Astrocyte of the spinal cord (primary cell): Measurements from ENCODE around the gene XG.
"Not testable (repeated sequence)": the region's sequence is repeated elsewhere in the genome, so short reads cannot be mapped to it uniquely, and the experiment has no call there.

Experiments used
- DNase-seq: peaks from one replicate; pipeline ENCODE4 v3.0.0; 2011; ENCODE audit warnings: low read depth, low spot score
- H3K4me3 ChIP-seq: 2 replicates; pipeline ENCODE4 v1.5.1; 2011; ENCODE audit warnings: low read depth, mild to moderate bottlenecking, low read length, moderate library complexity
- CTCF ChIP-seq: IDR thresholded peaks from 2 replicates; pipeline ENCODE4 v1.5.1; 2012; ENCODE audit warnings: low read depth, mild to moderate bottlenecking, low read length, inconsistent platforms
- in situ Hi-C: cut with HindIII; loops from 2 replicates; pipeline ENCODE4 v1.10.0; 2017; ENCODE audit warnings: low sequenced_read_pairs

XG gene

GRCh38 chrX:2751874-2752300 lies at the start of gene XG:
XG (plus strand) TSS chrX:2752040; CDS start chrX:2752275, 235 bp downstream.
- H3K4me3 ChIP-seq, DNase-seq, in situ Hi-C loops: not testable (repeated sequence)

GRCh38 chrX:2703991-2704369 lies 47.9 kb upstream of the XG start:
- peak; percentile 57 for DNase-seq
- H3K4me3 ChIP-seq: no peak overlapping the region
- TF ChIP-seq CTCF: peak; percentile 58
- in situ Hi-C loops: no loop called here

GRCh38 chrX:2705046-2705832 lies 46.6 kb upstream of the XG start:
- H3K4me3 ChIP-seq: no peak overlapping the region
- no peak for TF ChIP-seq CTCF
- DNase-seq: peak; percentile 65
- in situ Hi-C loops: no loop called here

- peak; percentile 89 for DNase-seq
These were observed 44.5 kb upstream of the XG start for GRCh38 chrX:2707334-2707760.

GRCh38 chrX:2708021-2708420 lies 43.8 kb upstream of the XG start:
- no peak for TF ChIP-seq CTCF
- DNase-seq: no peak
- no peak overlapping the region for H3K4me3 ChIP-seq
- in situ Hi-C loops: no loop called here

More at GRCh38 chrX:2707334-2707760, 44.5 kb upstream of the XG start:
- no peak overlapping the region for H3K4me3 ChIP-seq
- TF ChIP-seq CTCF: peak; percentile 0
- in situ Hi-C loops: no loop called here

GRCh38 chrX:2708592-2709188 lies 43.1 kb upstream of the XG start:
- in situ Hi-C loops: no loop called here
- no peak for DNase-seq
- no peak for TF ChIP-seq CTCF
- no peak overlapping the region for H3K4me3 ChIP-seq

- no peak for DNase-seq
- no peak for TF ChIP-seq CTCF
- in situ Hi-C loops: no loop called here
- H3K4me3 ChIP-seq: no peak overlapping the region
These were observed 42.3 kb upstream of the XG start for GRCh38 chrX:2709556-2709955.
